WTC11 (cell line): Measurements from ENCODE around the gene SNAP47. TPM values are rescaled to one million over a fixed set of nuclear protein-coding genes. Genes with fewer than 3 reads are reported as not detected.

Experiments used
- ATAC-seq: fragments of 200-7000 bp; cut with Tn5 transposase; 2 replicates; pipeline ENCODE4 v1.10.0; 2021; ENCODE audit warnings: mild to moderate bottlenecking, moderate library complexity
- CTCF ChIA-PET: fragments of 300-600 bp; sonication (Branson Sonifier 250); formaldehyde crosslinking; loops from one replicate; lab custom pipeline; 2021; ENCODE audit warnings: antibody characterized with exemption; lab: Charles Lee
- POLR2A ChIA-PET: fragments of 350-600 bp; sonication (Branson Sonifier 250); formaldehyde crosslinking; loops from one replicate; lab custom pipeline; 2021; ENCODE audit warnings: antibody characterized with exemption; lab: Charles Lee
- DNase-seq: peaks from one replicate; pipeline ENCODE4 v3.0.0; 2021; ENCODE audit warnings: low spot score
- H3K27ac Mint-ChIP-seq: 2 replicates; pipeline ENCODE4 v1.8.0; 2021; ENCODE audit warnings: mixed read lengths
- H3K27me3 Mint-ChIP-seq: 2 replicates; pipeline ENCODE4 v1.8.0; 2021; ENCODE audit warnings: low read depth, mild to moderate bottlenecking, moderate library complexity, mixed read lengths
- H3K36me3 Mint-ChIP-seq: 2 replicates; pipeline ENCODE4 v1.8.0; 2021; ENCODE audit warnings: mixed read lengths
- H3K4me1 Mint-ChIP-seq: 2 replicates; pipeline ENCODE4 v1.8.0; 2022; ENCODE audit warnings: mixed read lengths
- H3K4me3 Mint-ChIP-seq: 2 replicates; pipeline ENCODE4 v1.8.0; 2021; ENCODE audit warnings: mild to moderate bottlenecking, moderate library complexity, mixed read lengths
- H3K9me3 Mint-ChIP-seq: 2 replicates; pipeline ENCODE4 v1.8.0; 2021; ENCODE audit warnings: mixed read lengths
- ATF2 ChIP-seq: sonication (generic); formaldehyde crosslinking; IDR thresholded peaks from 2 replicates; pipeline ENCODE4 v1.8.1; 2022; ENCODE audit warnings: low read depth, missing genetic modification reagents, borderline replicate concordance
- CREM ChIP-seq: sonication (generic); formaldehyde crosslinking; IDR thresholded peaks from 2 replicates; pipeline ENCODE4 v1.8.1; 2022; ENCODE audit warnings: mild to moderate bottlenecking, missing genetic modification reagents, moderate library complexity
- ELF4 ChIP-seq: sonication (generic); formaldehyde crosslinking; IDR thresholded peaks from 2 replicates; pipeline ENCODE4 v1.8.1; 2022; ENCODE audit warnings: low read depth, mild to moderate bottlenecking, moderate library complexity, missing genetic modification reagents
- EMX1 ChIP-seq: fragments of 250-450 bp; sonication (Bioruptor Pico); IDR thresholded peaks from 2 replicates; pipeline ENCODE4 v1.8.0; 2021; ENCODE audit warnings: mild to moderate bottlenecking
- GABPB1 ChIP-seq: sonication (generic); formaldehyde crosslinking; IDR thresholded peaks from 2 replicates; pipeline ENCODE4 v1.8.1; 2023; ENCODE audit warnings: mild to moderate bottlenecking, missing genetic modification reagents
- IRF2 ChIP-seq: sonication (generic); formaldehyde crosslinking; IDR thresholded peaks from 2 replicates; pipeline ENCODE4 v1.8.0; 2022; ENCODE audit warnings: low read depth, missing genetic modification reagents, borderline replicate concordance
- OVOL2 ChIP-seq: fragments of 250-450 bp; sonication (Bioruptor Pico); IDR thresholded peaks from 2 replicates; pipeline ENCODE4 v1.9.0; 2021; ENCODE audit warnings: mild to moderate bottlenecking, borderline replicate concordance
- SOX15 ChIP-seq: fragments of 250-450 bp; sonication (Bioruptor Pico); IDR thresholded peaks from 2 replicates; pipeline ENCODE4 v1.9.0; 2021; ENCODE audit warnings: mild to moderate bottlenecking
- SP1 ChIP-seq: sonication (generic); formaldehyde crosslinking; conservative IDR thresholded peaks from 2 replicates; pipeline ENCODE4 v1.8.1; 2022; ENCODE audit warnings: missing genetic modification reagents
- TEAD4 ChIP-seq: sonication (generic); formaldehyde crosslinking; IDR thresholded peaks from 2 replicates; pipeline ENCODE4 v1.8.0; 2022; ENCODE audit warnings: mild to moderate bottlenecking, missing genetic modification reagents
- USF2 ChIP-seq: sonication (generic); formaldehyde crosslinking; IDR thresholded peaks from 2 replicates; pipeline ENCODE4 v1.8.1; 2023; ENCODE audit warnings: mild to moderate bottlenecking, missing genetic modification reagents, moderate library complexity
- ZBTB43 ChIP-seq: sonication (generic); formaldehyde crosslinking; IDR thresholded peaks from 2 replicates; pipeline ENCODE4 v1.8.1; 2023; ENCODE audit warnings: mild to moderate bottlenecking, missing genetic modification reagents
- ZNF219 ChIP-seq: sonication (generic); formaldehyde crosslinking; IDR thresholded peaks from 2 replicates; pipeline ENCODE4 v1.8.0; 2023; ENCODE audit warnings: missing genetic modification reagents, mild to moderate bottlenecking, borderline replicate concordance
- ZNF317 ChIP-seq: sonication (generic); formaldehyde crosslinking; IDR thresholded peaks from 2 replicates; pipeline ENCODE4 v1.8.1; 2023; ENCODE audit warnings: low read depth, mild to moderate bottlenecking, moderate library complexity, missing genetic modification reagents, borderline replicate concordance
- ZNF416 ChIP-seq: fragments of 250-450 bp; sonication (Bioruptor Pico); IDR thresholded peaks from 2 replicates; pipeline ENCODE4 v1.9.0; 2021; ENCODE audit warnings: mild to moderate bottlenecking, inconsistent platforms
- ZSCAN18 ChIP-seq: fragments of 250-450 bp; sonication (Bioruptor Pico); IDR thresholded peaks from 2 replicates; pipeline ENCODE4 v2.1.2; 2022; ENCODE audit warnings: mild to moderate bottlenecking, moderate library complexity
- total RNA-seq: library from RNA; stranded (reverse); gene quantifications from 3 replicates; pipeline ENCODE4 v1.2.3, GENCODE V29; 2021
- TF ChIP-seq, protein P1 (sequence below): sonication (generic); formaldehyde crosslinking; IDR thresholded peaks from 2 replicates; pipeline ENCODE4 v1.8.1; 2023; ENCODE audit warnings: mild to moderate bottlenecking, missing genetic modification reagents, borderline replicate concordance
- TF ChIP-seq, protein P2 (sequence below): sonication (generic); formaldehyde crosslinking; IDR thresholded peaks from 2 replicates; pipeline ENCODE4 v1.8.1; 2023; ENCODE audit warnings: mild to moderate bottlenecking, missing genetic modification reagents, moderate library complexity
- TF ChIP-seq, protein P3 (sequence below): sonication (generic); formaldehyde crosslinking; IDR thresholded peaks from 2 replicates; pipeline ENCODE4 v1.8.0; 2022; ENCODE audit warnings: mild to moderate bottlenecking, missing genetic modification reagents
- TF ChIP-seq, protein P4 (sequence below): sonication (generic); formaldehyde crosslinking; IDR thresholded peaks from 2 replicates; pipeline ENCODE4 v1.8.0; 2023; ENCODE audit warnings: missing genetic modification reagents

SNAP47 gene
- total RNA-seq, 1 experiment from 2014 or later: 50.8 TPM

DNA sequence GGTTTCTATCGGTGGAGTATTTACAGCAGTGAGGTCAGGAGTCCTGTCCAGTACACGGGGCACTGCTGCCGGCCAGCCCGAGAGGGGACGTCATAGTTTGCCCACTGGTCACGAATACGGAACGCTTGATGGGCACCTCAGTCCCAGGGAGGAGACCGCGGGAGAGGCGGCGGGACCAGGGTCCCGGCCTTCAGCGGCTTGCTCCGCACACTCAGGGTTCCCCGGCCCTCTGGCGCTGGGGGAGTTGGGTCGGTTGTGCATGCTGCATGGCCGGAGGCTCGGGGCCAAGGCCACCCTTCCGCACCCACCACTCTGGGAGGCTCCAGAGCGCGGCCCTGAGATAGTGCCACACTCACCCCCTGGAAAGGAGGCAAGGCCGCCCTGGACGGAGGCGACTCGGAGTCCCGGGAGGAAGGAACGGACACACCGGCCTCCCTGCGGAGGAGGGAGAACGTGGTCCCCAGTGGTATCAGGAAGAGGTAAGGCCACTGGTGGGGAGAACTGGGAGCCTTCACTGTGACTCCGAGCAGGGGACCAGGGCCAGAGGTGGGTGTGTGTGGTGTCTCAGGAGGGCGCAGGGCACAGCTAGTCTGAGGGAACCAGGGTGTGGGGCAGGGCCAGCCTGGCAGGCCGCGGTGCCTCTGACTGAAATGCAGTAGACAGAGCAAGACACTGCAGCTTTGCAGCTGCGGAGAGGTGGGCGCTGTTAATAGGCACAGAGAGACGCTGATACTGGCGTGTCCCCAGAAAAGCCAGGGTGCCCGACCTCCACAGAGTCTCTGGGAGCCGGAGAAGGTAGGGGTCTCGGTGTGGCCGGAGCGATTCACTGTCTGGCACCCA lies 51.7 kb downstream of the SNAP47 start (continued):
- TF ChIP-seq ATF2 (no peak), EMX1 (CRISPR knock-in tag) (no peak), ZNF219 (CRISPR knock-in tag) (no peak)
- TF ChIP-seq, protein P1, sequence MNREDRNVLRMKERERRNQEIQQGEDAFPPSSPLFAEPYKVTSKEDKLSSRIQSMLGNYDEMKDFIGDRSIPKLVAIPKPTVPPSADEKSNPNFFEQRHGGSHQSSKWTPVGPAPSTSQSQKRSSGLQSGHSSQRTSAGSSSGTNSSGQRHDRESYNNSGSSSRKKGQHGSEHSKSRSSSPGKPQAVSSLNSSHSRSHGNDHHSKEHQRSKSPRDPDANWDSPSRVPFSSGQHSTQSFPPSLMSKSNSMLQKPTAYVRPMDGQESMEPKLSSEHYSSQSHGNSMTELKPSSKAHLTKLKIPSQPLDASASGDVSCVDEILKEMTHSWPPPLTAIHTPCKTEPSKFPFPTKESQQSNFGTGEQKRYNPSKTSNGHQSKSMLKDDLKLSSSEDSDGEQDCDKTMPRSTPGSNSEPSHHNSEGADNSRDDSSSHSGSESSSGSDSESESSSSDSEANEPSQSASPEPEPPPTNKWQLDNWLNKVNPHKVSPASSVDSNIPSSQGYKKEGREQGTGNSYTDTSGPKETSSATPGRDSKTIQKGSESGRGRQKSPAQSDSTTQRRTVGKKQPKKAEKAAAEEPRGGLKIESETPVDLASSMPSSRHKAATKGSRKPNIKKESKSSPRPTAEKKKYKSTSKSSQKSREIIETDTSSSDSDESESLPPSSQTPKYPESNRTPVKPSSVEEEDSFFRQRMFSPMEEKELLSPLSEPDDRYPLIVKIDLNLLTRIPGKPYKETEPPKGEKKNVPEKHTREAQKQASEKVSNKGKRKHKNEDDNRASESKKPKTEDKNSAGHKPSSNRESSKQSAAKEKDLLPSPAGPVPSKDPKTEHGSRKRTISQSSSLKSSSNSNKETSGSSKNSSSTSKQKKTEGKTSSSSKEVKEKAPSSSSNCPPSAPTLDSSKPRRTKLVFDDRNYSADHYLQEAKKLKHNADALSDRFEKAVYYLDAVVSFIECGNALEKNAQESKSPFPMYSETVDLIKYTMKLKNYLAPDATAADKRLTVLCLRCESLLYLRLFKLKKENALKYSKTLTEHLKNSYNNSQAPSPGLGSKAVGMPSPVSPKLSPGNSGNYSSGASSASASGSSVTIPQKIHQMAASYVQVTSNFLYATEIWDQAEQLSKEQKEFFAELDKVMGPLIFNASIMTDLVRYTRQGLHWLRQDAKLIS: no peak

DNA sequence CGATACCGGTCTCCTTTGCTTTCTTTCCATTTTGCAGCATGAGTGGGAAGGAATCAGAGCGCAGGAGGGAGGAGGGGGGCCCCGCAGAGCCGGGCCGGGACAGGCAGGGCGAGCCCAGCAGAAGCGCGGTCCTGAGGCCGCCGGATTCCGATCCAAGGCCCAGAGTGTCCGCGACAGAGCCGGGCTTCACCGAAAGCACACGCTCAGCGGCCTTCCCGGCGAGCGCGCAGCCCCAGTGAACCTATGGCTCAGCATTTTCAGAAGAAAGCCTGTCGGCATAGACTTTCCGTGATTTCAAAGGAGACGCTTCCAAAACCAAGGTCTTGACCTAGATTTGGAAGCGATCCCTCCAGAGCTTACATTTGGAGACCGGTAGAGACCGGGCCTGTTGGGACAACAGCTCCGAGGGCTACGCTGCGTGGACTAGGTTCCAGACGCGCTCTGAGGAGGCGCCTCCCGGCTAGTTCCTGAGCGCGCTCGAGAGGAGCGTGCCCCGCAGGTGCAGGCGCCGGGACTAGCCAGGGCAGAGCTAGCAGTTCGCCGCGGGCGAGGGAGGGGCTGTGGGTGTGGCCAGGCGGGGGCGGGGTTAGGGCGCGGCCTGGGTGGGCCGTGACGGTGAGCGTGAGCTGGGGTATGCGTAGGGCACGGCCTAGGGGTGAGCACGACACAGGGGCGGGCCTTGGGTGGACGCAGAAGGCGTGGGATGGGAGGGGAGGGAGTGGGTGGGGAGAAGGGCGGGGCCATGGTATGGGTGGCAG lies 52.5 kb downstream of the SNAP47 start:
- peaks cover 50% of the 10 kb centered on the region for H3K27me3 Mint-ChIP-seq
- peak; percentile 95 for DNase-seq
- no peak overlapping the region for H3K27ac Mint-ChIP-seq
- CTCF ChIA-PET: interaction anchor here (0.7 to 3.4 kb wide), 10 partner anchors 13 to 340 kb away, joined by 3 to 42 read pairs (median 4); partner anchors contain the start of gene WNT9A
- peak; percentile 90 for ATAC-seq
- no peaks in the 10 kb centered on the region for H3K36me3 Mint-ChIP-seq
- H3K9me3 Mint-ChIP-seq: no peaks in the 10 kb centered on the region
- H3K4me1 Mint-ChIP-seq: peaks cover 9% of the 10 kb centered on the region
- POLR2A ChIA-PET: interaction anchor here (0.6 to 0.7 kb wide), 2 partner anchors 12 to 225 kb away, joined by 3 read pairs; no protein-coding TSS in a partner anchor
- H3K4me3 Mint-ChIP-seq: peak overlapping the region; percentile 77
- TF ChIP-seq TEAD4 (CRISPR knock-in tag): no peak
- no peak for TF ChIP-seq SOX15 (CRISPR knock-in tag)
- TF ChIP-seq GABPB1 (CRISPR knock-in tag): no peak
- no peak for TF ChIP-seq IRF2
- no peak for TF ChIP-seq ELF4
- TF ChIP-seq ZNF416: no peak
- TF ChIP-seq SP1 (CRISPR knock-in tag): peak; percentile 88
- TF ChIP-seq ZNF317 (CRISPR knock-in tag): no peak
- TF ChIP-seq, protein P2, sequence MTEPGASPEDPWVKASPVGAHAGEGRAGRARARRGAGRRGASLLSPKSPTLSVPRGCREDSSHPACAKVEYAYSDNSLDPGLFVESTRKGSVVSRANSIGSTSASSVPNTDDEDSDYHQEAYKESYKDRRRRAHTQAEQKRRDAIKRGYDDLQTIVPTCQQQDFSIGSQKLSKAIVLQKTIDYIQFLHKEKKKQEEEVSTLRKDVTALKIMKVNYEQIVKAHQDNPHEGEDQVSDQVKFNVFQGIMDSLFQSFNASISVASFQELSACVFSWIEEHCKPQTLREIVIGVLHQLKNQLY: no peak
- TF ChIP-seq, protein P3, sequence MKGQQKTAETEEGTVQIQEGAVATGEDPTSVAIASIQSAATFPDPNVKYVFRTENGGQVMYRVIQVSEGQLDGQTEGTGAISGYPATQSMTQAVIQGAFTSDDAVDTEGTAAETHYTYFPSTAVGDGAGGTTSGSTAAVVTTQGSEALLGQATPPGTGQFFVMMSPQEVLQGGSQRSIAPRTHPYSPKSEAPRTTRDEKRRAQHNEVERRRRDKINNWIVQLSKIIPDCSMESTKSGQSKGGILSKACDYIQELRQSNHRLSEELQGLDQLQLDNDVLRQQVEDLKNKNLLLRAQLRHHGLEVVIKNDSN: 0 out of 2 replicates have a peak, but pooled peaks have one; percentile 11
- no peak for TF ChIP-seq OVOL2
- TF ChIP-seq, protein P4, sequence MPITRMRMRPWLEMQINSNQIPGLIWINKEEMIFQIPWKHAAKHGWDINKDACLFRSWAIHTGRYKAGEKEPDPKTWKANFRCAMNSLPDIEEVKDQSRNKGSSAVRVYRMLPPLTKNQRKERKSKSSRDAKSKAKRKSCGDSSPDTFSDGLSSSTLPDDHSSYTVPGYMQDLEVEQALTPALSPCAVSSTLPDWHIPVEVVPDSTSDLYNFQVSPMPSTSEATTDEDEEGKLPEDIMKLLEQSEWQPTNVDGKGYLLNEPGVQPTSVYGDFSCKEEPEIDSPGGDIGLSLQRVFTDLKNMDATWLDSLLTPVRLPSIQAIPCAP (CRISPR knock-in tag): no peak
- no peak for TF ChIP-seq ZSCAN18 (CRISPR knock-in tag)
- no peak for TF ChIP-seq CREM (CRISPR knock-in tag)
- no peak for TF ChIP-seq USF2
- TF ChIP-seq ZBTB43 (CRISPR knock-in tag): no peak
